Measurements from ENCODE around the gene NAPB.

DNA sequence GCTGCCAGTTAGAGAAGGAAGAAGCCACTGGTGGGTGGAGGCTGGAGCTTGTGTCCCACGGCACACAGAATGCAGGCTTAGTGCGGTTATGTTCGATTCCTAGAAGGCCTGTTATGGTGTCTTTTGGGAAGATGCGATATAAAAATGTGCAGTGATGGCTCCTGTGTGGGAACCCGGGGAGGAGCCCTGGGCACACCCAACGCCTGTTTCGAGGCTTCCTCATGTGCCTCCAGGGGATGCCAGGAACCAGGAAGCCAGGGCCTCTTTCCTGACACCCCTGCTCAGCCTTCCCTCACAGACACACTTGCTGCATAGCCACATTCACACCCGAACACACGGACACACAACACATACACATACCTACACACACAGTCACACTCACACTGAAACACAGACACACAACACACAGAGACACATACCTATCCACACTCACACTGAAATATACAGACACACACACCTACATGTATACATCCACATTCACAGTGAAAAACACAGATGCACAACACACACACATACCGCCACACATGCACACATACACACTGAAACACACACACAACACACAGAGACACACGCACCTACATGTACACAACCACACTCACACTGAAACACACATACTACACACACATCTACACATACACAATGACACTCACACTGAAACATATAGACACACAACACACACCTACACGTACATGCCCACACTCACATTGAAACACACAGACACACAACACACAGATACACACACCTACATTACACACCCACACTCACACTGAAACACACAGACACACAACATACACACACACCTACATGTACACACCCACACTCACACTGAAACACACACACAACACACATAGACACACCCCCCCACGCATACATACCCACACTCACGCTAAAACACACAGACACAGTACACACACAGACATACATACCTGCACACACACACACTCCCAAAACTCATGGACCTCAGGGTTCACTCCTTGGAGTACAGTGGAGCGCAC lies 32.6 kb upstream of the NAPB start:
- TF ChIP-seq, protein P1, sequence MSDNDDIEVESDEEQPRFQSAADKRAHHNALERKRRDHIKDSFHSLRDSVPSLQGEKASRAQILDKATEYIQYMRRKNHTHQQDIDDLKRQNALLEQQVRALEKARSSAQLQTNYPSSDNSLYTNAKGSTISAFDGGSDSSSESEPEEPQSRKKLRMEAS (IDR thresholded peaks at IDR 0.05; ENCODE audit: low read depth, low read length): no peak
- TF ChIP-seq, protein P2, sequence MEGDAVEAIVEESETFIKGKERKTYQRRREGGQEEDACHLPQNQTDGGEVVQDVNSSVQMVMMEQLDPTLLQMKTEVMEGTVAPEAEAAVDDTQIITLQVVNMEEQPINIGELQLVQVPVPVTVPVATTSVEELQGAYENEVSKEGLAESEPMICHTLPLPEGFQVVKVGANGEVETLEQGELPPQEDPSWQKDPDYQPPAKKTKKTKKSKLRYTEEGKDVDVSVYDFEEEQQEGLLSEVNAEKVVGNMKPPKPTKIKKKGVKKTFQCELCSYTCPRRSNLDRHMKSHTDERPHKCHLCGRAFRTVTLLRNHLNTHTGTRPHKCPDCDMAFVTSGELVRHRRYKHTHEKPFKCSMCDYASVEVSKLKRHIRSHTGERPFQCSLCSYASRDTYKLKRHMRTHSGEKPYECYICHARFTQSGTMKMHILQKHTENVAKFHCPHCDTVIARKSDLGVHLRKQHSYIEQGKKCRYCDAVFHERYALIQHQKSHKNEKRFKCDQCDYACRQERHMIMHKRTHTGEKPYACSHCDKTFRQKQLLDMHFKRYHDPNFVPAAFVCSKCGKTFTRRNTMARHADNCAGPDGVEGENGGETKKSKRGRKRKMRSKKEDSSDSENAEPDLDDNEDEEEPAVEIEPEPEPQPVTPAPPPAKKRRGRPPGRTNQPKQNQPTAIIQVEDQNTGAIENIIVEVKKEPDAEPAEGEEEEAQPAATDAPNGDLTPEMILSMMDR (IDR thresholded peaks at IDR 0.05; ENCODE audit: low read depth, low read length): no peak
- TF ChIP-seq POLR2A (IDR thresholded peaks at IDR 0.05; ENCODE audit: extremely low read depth, insufficient read length) (no peak), MYC (IDR thresholded peaks at IDR 0.05; ENCODE audit: low read depth, low read length) (no peak)
